ENCODE measurements around the gene PLCB3.
A peak's percentile ranks its signal among the peaks of the same experiment; 100 is the strongest.

The PLCB3 gene

DNA sequence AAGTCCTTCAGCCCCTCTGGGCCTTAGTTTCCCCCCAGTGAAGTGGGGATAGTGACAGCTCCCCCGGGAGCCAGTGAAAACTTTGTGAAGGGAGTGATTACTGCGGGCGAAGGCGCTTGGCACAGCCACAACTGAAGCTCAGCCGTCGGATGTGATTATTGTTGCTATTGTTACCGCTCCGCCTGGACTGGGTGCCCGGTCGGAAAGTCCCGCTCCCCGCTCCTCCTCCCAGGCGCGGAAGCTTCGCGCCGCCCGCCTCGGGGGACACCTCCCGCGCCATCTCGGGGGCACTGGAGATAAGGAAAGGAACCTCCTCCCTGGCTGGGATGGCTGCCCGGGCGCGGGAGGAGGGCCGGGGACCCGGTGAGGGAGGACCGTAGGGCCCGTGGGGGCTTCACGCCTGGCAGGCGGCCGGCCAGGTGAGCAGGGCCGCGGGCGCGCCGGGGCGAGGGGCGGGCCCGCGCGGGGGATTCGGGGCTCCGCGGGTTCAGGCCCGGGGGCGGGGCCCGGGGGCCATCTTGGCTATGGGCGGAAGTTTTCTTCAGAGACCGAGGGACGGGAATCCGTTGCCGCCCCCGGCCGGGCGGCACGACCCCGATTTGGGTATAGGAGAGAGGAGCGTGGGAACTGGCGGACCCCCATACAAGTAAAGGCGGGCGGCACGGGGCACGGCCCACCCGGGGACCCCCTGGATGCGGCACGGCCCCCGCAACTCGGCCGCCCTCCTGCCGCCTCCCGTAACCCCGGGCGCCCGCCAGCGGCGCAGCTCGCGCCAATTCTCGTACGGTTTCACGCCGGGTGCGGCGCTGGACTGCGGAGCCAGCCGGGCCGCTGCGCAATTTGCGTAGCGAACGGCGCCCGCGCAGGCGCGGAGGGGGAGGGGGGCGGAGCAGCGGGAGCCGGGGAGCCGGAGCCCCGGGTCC is 33.9 kb downstream of the PLCB3 start, which contains the start of gene GPR137:
TSS of gene GPR137 (plus strand) at position 887 of the 923 bp plus-strand sequence. CDS start 677 bp downstream, outside the sequence.
- Histone ChIP-seq H3K36me3 (ENCODE audit: insufficient read depth, low read length) (no peaks in the 10 kb centered on the region; the same call in 1 of the 2 replicates), H3K9me3 (ENCODE audit: control insufficient read depth, insufficient read depth, low read length) (no peaks in the 10 kb centered on the region), H3K9ac (ENCODE audit: low read depth, low read length) (peak within 1 kb of the TSS; percentile 92), H3K4me1 (ENCODE audit: insufficient read depth, low read length) (0 out of 2 replicates have a peak, but pooled peaks cover 4% of the 10 kb centered on the region)

DNA sequence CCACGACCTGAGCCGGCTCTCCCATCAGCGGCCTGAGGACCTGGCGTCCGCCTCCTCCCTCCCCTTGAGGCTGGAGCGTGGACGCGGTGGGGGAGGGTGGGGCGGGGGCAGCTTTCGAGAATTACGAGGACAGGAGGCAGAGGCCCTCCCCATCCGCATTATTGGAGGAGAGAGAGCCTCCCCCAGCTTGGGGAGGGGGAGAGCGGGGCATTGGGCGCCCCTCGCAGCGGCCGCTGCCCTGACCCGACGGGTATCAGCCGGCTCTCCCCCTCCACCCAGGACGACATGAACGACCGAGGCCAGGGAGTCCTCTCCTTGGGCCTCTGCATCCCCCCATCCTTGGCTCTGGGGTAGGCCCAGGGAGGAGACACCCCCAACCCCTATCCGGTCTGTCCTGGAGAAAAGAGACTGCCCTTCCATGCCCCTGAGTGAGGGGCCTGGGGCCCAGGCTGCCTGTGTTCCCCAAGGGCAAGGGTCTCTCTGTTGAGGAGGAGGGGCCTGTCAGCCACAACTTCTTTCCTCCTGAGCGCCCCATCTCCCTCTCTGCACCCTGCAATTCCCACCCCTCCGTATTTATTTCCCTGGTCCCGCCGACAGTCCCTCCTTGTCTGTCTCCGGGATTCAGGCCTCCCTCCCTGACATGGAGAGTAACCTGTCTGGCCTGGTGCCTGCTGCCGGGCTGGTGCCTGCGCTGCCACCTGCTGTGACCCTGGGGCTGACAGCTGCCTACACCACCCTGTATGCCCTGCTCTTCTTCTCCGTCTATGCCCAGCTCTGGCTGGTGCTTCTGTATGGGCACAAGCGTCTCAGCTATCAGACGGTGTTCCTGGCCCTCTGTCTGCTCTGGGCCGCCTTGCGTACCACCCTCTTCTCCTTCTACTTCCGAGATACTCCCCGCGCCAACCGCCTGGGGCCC is 34.8 kb downstream of the PLCB3 start:
- peak overlapping the region; percentile 92 for H3K9ac ChIP-seq (ENCODE audit: low read depth, low read length)
- no peaks in the 10 kb centered on the region for H3K9me3 ChIP-seq (ENCODE audit: control insufficient read depth, insufficient read depth, low read length)
- H3K36me3 ChIP-seq (ENCODE audit: insufficient read depth, low read length), result no peaks in the 10 kb centered on the region; the same call in 1 of the 2 replicates
- H3K4me1 ChIP-seq (ENCODE audit: insufficient read depth, low read length), result 0 out of 2 replicates have a peak, but pooled peaks cover 4% of the 10 kb centered on the region

DNA sequence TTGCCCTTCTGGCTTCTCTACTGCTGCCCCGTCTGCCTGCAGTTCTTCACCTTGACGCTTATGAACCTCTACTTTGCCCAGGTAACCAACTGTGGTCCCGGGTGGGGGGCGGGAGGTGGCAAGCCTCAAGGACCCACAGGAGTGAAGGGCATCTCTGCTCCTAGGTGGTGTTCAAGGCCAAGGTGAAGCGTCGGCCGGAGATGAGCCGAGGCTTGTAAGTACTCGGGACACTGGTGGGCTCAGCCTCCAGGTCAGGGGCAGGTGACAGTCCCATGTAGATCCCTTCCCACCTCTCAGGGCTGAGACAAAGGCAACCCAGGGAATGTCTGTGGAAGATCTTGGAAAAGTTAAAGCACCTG is 35.5 kb downstream of the PLCB3 start:
- no peaks in the 10 kb centered on the region for H3K9me3 ChIP-seq (ENCODE audit: control insufficient read depth, insufficient read depth, low read length)
- no peak overlapping the region for H3K9ac ChIP-seq (ENCODE audit: low read depth, low read length)
- H3K4me1 ChIP-seq (ENCODE audit: insufficient read depth, low read length), result 0 out of 2 replicates have a peak, but pooled peaks cover 4% of the 10 kb centered on the region
- no peaks in the 10 kb centered on the region; the same call in 1 of the 2 replicates for H3K36me3 ChIP-seq (ENCODE audit: insufficient read depth, low read length)

DNA sequence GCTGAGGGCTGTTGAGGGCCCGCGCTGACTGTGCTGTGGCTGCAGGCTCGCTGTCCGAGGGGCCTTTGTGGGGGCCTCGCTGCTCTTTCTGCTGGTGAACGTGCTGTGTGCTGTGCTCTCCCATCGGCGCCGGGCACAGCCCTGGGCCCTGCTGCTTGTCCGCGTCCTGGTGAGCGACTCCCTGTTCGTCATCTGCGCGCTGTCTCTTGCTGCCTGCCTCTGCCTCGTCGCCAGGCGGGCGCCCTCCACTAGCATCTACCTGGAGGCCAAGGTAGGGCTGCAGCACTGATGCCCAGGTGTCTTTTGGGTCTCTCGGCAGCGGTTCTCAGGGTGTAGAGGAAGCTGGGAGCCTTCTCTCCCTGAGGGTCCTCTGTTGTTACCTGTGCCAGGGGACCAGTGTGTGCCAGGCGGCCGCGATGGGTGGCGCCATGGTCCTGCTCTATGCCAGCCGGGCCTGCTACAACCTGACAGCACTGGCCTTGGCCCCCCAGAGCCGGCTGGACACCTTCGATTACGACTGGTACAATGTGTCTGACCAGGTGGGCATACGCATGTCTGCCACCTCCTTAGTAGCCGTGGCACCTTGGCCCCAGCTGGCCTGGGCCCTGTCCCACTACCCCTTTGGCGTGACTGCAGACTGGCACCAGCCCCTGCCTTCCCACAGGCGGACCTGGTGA is 36.5 kb downstream of the PLCB3 start:
- Histone ChIP-seq H3K36me3 (ENCODE audit: insufficient read depth, low read length) (no peaks in the 10 kb centered on the region), H3K9ac (ENCODE audit: low read depth, low read length) (no peak overlapping the region), H3K9me3 (ENCODE audit: control insufficient read depth, insufficient read depth, low read length) (no peaks in the 10 kb centered on the region), H3K4me1 (ENCODE audit: insufficient read depth, low read length) (0 out of 2 replicates have a peak, but pooled peaks cover 4% of the 10 kb centered on the region)

DNA sequence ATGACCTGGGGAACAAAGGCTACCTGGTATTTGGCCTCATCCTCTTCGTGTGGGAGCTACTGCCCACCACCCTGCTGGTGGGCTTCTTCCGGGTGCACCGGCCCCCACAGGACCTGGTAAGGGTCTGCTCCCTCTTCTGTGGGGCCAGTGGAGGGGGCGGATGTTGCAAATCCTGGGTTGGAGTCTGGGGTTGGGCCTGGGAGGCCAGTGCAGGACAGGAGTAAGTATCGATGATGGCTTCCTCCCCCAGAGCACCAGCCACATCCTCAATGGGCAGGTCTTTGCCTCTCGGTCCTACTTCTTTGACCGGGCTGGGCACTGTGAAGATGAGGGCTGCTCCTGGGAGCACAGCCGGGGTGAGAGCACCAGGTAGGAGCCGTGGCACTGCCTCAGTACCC is 37.0 kb downstream of the PLCB3 start:
- Histone ChIP-seq H3K9ac (ENCODE audit: low read depth, low read length) (no peak overlapping the region), H3K36me3 (ENCODE audit: insufficient read depth, low read length) (no peaks in the 10 kb centered on the region)

DNA sequence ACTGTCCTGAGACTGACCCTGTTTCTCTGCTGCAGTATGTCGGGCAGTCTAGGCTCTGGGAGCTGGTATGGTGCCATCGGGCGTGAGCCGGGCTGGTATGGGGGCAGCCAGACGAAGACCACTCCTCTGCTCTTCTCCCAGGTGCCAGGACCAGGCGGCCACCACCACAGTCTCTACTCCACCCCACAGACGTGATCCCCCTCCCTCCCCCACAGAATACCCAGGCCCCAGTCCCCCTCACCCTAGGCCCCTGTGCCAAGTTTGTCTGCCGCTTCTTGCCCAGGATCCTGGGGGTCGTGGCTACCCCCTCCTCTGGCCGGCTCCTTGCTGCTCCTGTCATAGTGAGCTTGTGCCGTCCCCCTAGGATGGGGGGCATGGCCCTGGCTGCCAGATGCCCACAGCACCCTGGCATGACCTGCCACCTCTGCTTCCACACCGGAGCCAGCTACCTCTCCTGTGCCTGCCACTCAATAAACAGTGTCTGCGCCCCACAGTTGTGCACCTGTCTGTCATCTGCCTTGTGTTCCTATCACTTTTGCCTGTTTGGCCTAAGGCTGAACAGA is 37.8 kb downstream of the PLCB3 start:
- 0 out of 2 replicates have a peak, but pooled peaks cover 4% of the 10 kb centered on the region for H3K4me1 ChIP-seq (ENCODE audit: insufficient read depth, low read length)
- H3K9me3 ChIP-seq (ENCODE audit: control insufficient read depth, insufficient read depth, low read length), result no peaks in the 10 kb centered on the region
- H3K36me3 ChIP-seq (ENCODE audit: insufficient read depth, low read length), result no peaks in the 10 kb centered on the region
- H3K9ac ChIP-seq (ENCODE audit: low read depth, low read length), result no peak overlapping the region

More for the DNA sequence above, 37.0 kb downstream of the PLCB3 start:
- no peaks in the 10 kb centered on the region for H3K9me3 ChIP-seq (ENCODE audit: control insufficient read depth, insufficient read depth, low read length)
- H3K4me1 ChIP-seq (ENCODE audit: insufficient read depth, low read length), result 0 out of 2 replicates have a peak, but pooled peaks cover 4% of the 10 kb centered on the region

DNA sequence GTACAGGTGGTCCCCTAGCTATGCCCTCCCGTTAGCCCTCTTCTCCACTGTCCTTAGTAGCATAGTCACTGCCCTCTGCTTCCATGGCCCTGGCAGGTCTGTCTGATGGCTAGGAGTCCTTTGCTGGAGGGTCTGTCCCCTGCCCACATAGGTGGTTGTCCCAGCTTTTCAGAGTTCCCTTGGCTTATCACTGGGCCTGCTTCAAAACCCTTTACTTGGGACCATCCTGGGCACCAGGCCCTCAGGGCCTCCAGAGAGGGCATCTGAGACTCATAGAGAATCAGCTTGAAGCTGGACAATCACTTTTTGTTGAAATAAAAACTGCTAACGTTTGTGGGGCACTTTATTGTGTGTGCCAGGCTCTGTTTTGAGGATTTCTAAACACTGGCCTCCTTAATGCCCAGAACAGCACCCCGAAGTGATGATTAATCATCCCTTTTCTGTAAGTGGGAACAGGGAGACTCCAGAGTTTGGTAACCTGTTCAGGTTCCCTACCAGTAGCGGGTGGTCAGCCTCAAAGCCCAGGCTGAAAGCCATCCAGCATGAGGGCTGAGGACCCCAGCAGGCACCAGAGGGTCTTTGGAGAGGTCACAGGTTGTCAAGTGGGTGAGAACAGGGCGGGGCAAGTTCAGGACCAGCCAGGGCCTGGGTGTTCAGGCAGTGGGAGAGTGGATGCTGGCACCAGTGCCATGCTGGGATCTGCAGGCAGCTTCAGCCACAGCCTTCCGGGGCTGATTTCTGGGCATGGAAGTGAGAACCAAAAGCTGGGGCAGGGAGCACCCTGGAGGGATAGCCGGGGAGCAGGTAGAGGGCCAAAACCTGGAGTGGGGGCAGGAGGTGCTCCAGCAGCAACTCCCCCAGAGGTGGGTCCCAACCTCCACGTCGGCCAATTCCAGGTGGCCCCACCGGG is 39.3 kb downstream of the PLCB3 start:
- no peaks in the 10 kb centered on the region for H3K9me3 ChIP-seq (ENCODE audit: control insufficient read depth, insufficient read depth, low read length)
- H3K9ac ChIP-seq (ENCODE audit: low read depth, low read length), result peak overlapping the region; percentile 60
- H3K4me1 ChIP-seq (ENCODE audit: insufficient read depth, low read length), result 0 out of 2 replicates have a peak, but pooled peaks cover 4% of the 10 kb centered on the region
- no peaks in the 10 kb centered on the region for H3K36me3 ChIP-seq (ENCODE audit: insufficient read depth, low read length)

DNA sequence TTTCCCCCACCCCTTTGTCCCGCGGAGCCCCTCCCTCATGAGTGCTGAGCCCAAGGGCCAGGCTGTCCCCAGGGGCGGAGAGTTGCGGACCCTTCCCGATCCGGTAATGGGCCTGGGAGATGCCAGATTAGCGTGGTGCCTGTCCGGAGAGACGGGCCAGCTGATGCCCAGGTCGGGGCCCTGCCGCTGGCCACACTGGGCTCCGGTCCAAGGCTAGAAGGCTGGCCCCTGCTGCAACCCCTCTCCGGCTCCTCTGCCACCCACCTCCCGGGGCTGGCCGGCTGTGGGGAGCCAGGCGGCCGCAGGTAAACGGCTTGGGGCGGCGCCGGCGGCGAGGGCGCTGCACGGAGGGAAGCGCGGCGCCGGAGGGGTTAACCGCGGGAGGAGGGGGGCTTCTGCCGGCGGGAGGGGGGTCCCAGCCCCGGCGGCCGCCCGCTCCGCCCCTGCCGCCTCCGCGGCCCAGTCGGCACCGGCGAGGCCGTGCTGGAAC is 40.0 kb downstream of the PLCB3 start, which contains the start of gene KCNK4:
TSS of gene KCNK4 (plus strand) at position 41 of the 490 bp plus-strand sequence. CDS start 1,717 bp downstream, outside the sequence.
- no peaks in the 10 kb centered on the region; the same call in 1 of the 2 replicates for H3K9me3 ChIP-seq (ENCODE audit: control insufficient read depth, insufficient read depth, low read length)
- 0 out of 2 replicates have a peak, but pooled peaks cover 2% of the 10 kb centered on the region for H3K4me1 ChIP-seq (ENCODE audit: insufficient read depth, low read length)
- peak within 1 kb of the TSS; percentile 60 for H3K9ac ChIP-seq (ENCODE audit: low read depth, low read length)
- H3K36me3 ChIP-seq (ENCODE audit: insufficient read depth, low read length), result no peaks in the 10 kb centered on the region

DNA sequence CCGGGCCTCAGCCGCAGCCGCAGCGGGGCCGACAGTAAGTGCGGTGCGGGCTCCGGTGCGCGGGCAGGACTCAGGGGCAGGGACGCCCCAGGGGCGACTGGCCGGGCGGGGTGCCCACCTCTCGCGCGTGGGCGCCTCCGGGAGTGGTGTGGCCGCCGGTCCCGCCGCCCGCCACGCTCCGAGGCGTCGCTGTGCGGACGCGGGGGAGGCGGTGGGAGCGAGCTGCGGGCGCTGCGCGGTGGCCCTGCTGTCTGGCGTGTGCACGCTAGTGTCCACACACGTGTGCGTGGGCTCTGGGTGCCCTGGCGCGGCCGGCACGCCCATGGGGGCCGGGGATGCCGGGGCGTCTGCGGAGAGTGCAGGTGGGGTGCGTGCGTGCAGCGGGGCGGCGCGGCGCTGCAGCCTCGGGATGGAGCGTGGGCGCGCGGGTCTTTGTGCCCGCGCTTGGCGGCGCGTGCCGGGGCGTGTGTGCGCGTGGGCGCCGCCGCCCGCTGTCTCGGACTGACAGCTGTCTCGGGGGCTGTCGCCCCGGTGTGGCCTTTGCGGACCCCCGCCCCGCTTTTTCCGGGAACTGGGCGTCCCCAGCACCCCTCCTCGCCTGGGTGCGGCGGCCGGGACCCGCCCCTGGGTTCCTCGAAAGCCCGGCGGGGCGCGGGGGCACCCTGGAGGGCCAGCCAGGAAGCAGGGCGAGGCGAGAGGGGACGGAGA is 40.6 kb downstream of the PLCB3 start:
- peak overlapping the region; percentile 60 for H3K9ac ChIP-seq (ENCODE audit: low read depth, low read length)
- no peaks in the 10 kb centered on the region; the same call in 1 of the 2 replicates for H3K9me3 ChIP-seq (ENCODE audit: control insufficient read depth, insufficient read depth, low read length)
- no peaks in the 10 kb centered on the region for H3K4me1 ChIP-seq (ENCODE audit: insufficient read depth, low read length)
- H3K36me3 ChIP-seq (ENCODE audit: insufficient read depth, low read length), result no peaks in the 10 kb centered on the region

DNA sequence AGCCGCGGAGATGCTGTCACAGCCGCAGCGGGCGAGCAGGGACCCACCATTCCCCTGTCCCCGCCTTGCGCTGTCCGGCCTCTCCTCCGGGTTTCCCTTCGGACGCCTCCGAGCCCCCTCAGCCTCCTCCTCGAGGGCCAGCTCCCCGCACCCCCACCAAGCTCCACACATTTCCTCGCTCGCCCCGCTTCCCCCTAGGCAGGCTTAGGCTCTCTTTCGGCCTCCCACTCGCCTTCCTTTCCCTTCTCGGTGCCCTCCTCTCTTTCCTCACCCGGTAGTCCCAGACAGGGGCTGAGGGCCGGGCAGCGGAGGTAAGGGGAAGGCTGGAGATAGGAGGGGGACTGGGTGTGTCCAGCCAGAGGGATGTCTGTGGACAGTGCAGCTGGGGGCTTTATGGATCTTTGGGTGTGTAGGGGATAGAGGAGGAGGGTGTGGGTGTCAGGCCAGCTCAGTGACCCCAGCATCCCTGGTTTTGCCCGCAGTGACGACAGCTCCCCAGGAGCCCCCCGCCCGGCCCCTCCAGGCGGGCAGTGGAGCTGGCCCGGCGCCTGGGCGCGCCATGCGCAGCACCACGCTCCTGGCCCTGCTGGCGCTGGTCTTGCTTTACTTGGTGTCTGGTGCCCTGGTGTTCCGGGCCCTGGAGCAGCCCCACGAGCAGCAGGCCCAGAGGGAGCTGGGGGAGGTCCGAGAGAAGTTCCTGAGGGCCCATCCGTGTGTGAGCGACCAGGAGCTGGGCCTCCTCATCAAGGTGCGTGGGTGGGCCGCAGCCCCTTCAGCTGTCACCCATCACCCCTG is 41.3 kb downstream of the PLCB3 start:
- no peaks in the 10 kb centered on the region for H3K4me1 ChIP-seq (ENCODE audit: insufficient read depth, low read length)
- no peaks in the 10 kb centered on the region; the same call in 1 of the 2 replicates for H3K9me3 ChIP-seq (ENCODE audit: control insufficient read depth, insufficient read depth, low read length)
- peak overlapping the region; percentile 60 for H3K9ac ChIP-seq (ENCODE audit: low read depth, low read length)

DNA sequence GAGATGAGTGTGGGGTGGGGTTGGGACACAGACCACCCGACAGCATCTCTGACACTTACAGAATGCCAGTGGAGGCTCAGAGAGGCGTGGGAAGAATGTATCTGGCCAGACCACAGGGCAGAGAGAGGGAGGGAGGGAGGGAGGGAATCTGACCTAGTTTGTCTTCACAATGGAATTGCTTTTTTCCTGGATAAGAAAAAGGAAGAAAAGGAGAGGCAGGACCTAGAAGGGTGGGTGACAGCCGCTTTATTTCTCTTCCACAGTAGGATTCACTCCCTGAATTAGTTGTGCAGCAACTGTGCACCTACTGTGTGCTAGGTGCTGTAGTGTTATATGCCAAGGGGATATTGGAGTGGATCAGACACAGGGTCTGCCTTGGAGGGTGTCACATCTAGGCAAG is 43.4 kb downstream of the PLCB3 start:
- Histone ChIP-seq H3K9me3 (ENCODE audit: control insufficient read depth, insufficient read depth, low read length) (no peaks in the 10 kb centered on the region; the same call in 1 of the 2 replicates), H3K9ac (ENCODE audit: low read depth, low read length) (no peak overlapping the region), H3K36me3 (ENCODE audit: insufficient read depth, low read length) (no peaks in the 10 kb centered on the region), H3K4me1 (ENCODE audit: insufficient read depth, low read length) (no peaks in the 10 kb centered on the region; the same call in 1 of the 2 replicates)

More for the DNA sequence above, 41.3 kb downstream of the PLCB3 start:
- no peaks in the 10 kb centered on the region for H3K36me3 ChIP-seq (ENCODE audit: insufficient read depth, low read length)

Measured in ES-I3 (cell line).